Neural progenitor cell (in vitro differentiated cells): ENCODE data around the gene CRACR2A. TPM values are rescaled to one million over a fixed set of nuclear protein-coding genes. Genes with fewer than 3 reads are reported as not detected.

Experiments used
- DNase-seq: peaks from one replicate; pipeline ENCODE4 v3.0.0-alpha.2; 2016; ENCODE audit warnings: low spot score
- H2AFZ ChIP-seq: fragments of 200-600 bp; sonication (generic); replicated peaks from 2 replicates; pipeline ENCODE4 v1.6.1; 2016; ENCODE audit warnings: antibody characterized with exemption
- H3F3A ChIP-seq: fragments of 200-600 bp; sonication (generic); 2 replicates; pipeline ENCODE4 v1.6.1; 2016; ENCODE audit warnings: antibody characterized with exemption, low read depth
- H3K27ac ChIP-seq: fragments of 200-600 bp; sonication (generic); 2 replicates; pipeline ENCODE4 v1.5.1; 2016; ENCODE audit warnings: mild to moderate bottlenecking
- H3K27me3 ChIP-seq: fragments of 200-600 bp; sonication (generic); 2 replicates; pipeline ENCODE4 v1.6.1; 2016; ENCODE audit warnings: mild to moderate bottlenecking, moderate library complexity
- H3K36me3 ChIP-seq: fragments of 200-600 bp; sonication (generic); 2 replicates; pipeline ENCODE4 v1.5.1; 2016
- H3K4me1 ChIP-seq: fragments of 200-600 bp; sonication (generic); 2 replicates; pipeline ENCODE4 v1.6.1; 2016; ENCODE audit warnings: mixed run types
- H3K4me2 ChIP-seq: fragments of 200-600 bp; sonication (generic); 2 replicates; pipeline ENCODE4 v1.6.1; 2016
- H3K4me3 ChIP-seq: fragments of 200-600 bp; sonication (generic); 2 replicates; pipeline ENCODE4 v1.5.1; 2016
- H3K79me2 ChIP-seq: fragments of 200-600 bp; sonication (generic); 2 replicates; pipeline ENCODE4 v1.6.1; 2016; ENCODE audit warnings: low read depth
- H3K9ac ChIP-seq: fragments of 200-600 bp; sonication (generic); 2 replicates; pipeline ENCODE4 v1.6.1; 2016
- H3K9me3 ChIP-seq: fragments of 200-600 bp; sonication (generic); 2 replicates; pipeline ENCODE4 v1.5.1; 2016; ENCODE audit warnings: low read depth
- H4K20me1 ChIP-seq: fragments of 200-600 bp; sonication (generic); 2 replicates; pipeline ENCODE4 v1.6.1; 2016; ENCODE audit warnings: low read depth
- H3K27ac Mint-ChIP-seq: 3 replicates; pipeline ENCODE4 v1.8.0; 2021; ENCODE audit warnings: mixed read lengths
- H3K27me3 Mint-ChIP-seq: 2 replicates; pipeline ENCODE4 v1.8.0; 2022; ENCODE audit warnings: low read depth, mild to moderate bottlenecking, inconsistent platforms, moderate library complexity, mixed read lengths; ENCODE audit not compliant: insufficient read depth
- H3K36me3 Mint-ChIP-seq: 3 replicates; pipeline ENCODE4 v1.8.0; 2021; ENCODE audit warnings: mixed read lengths
- H3K4me1 Mint-ChIP-seq: 3 replicates; pipeline ENCODE4 v1.8.0; 2021; ENCODE audit warnings: mixed read lengths
- H3K4me3 Mint-ChIP-seq: 3 replicates; pipeline ENCODE4 v1.8.0; 2021; ENCODE audit warnings: mild to moderate bottlenecking, moderate library complexity, mixed read lengths
- H3K9me3 Mint-ChIP-seq: 3 replicates; pipeline ENCODE4 v1.8.0; 2020; ENCODE audit warnings: mixed read lengths
- EZH2 ChIP-seq: fragments of 200-600 bp; sonication (generic); IDR thresholded peaks from 2 replicates; pipeline ENCODE4 v1.6.1; 2017; ENCODE audit warnings: antibody characterized with exemption, mild to moderate bottlenecking, moderate library complexity
- EZH2phosphoT487 ChIP-seq: fragments of 200-600 bp; sonication (generic); IDR thresholded peaks from 2 replicates; pipeline ENCODE4 v1.6.1; 2017; ENCODE audit warnings: antibody characterized with exemption
- total RNA-seq: library from RNA; depleted of rRNA; stranded (reverse); fragments of >200 nt; gene quantifications from 2 replicates; pipeline ENCODE4 v1.2.3, GENCODE V29; 2015; ENCODE audit warnings: low replicate concordance
- TF ChIP-seq, protein P1 (sequence below): fragments of 200-600 bp; sonication (generic); IDR thresholded peaks from 2 replicates; pipeline ENCODE4 v1.5.1; 2017; ENCODE audit warnings: antibody characterized with exemption, mild to moderate bottlenecking

Gene CRACR2A
- total RNA-seq, 1 donor from 2014 or later, result 0.06 TPM

DNA sequence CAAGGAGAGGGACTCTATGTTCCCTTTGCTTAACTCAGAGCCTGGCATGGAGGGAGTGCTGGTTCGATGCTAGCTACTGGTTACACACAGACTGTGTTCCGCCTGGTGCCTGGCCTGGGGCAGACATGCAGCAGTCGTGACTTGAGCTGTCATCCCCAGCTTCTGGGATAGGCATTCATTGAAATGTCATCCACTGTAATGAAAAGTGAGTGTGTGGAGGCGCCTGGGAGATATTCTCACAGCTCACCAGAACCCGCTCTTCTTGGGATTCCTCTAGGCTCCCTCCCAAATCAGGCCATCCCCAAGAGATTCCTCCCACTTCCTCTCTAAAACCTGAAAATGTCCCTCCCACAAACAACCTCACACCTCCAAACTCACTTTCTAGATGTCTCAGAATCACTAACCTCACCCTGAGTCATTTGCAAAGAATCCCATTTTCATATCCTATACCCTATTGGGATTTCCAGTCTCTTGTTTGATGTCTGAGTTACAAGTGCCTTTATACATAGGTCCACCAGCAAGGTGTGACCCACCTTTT, 82.8 kb downstream of the CRACR2A start:
- no peak for DNase-seq
- H3K27ac ChIP-seq, result no peak overlapping the region
- no peaks in the 10 kb centered on the region for H3K9me3 ChIP-seq
- H3K4me3 Mint-ChIP-seq, result no peak overlapping the region
- H3K36me3 Mint-ChIP-seq, result no peaks in the 10 kb centered on the region
- no peaks in the 10 kb centered on the region for H3K4me1 ChIP-seq
- H3K36me3 ChIP-seq, result no peaks in the 10 kb centered on the region
- H3K4me2 ChIP-seq, result no peak overlapping the region
- no peak overlapping the region for H2AFZ ChIP-seq
- H3K9me3 Mint-ChIP-seq, result peaks cover 1% of the 10 kb centered on the region
- H3K27me3 Mint-ChIP-seq, result peaks cover 2% of the 10 kb centered on the region
- no peaks in the 10 kb centered on the region for H3F3A ChIP-seq
- H4K20me1 ChIP-seq, result no peaks in the 10 kb centered on the region
- no peak overlapping the region for H3K9ac ChIP-seq
- no peak for TF ChIP-seq EZH2
- no peak for TF ChIP-seq EZH2phosphoT487
- TF ChIP-seq, protein P1, sequence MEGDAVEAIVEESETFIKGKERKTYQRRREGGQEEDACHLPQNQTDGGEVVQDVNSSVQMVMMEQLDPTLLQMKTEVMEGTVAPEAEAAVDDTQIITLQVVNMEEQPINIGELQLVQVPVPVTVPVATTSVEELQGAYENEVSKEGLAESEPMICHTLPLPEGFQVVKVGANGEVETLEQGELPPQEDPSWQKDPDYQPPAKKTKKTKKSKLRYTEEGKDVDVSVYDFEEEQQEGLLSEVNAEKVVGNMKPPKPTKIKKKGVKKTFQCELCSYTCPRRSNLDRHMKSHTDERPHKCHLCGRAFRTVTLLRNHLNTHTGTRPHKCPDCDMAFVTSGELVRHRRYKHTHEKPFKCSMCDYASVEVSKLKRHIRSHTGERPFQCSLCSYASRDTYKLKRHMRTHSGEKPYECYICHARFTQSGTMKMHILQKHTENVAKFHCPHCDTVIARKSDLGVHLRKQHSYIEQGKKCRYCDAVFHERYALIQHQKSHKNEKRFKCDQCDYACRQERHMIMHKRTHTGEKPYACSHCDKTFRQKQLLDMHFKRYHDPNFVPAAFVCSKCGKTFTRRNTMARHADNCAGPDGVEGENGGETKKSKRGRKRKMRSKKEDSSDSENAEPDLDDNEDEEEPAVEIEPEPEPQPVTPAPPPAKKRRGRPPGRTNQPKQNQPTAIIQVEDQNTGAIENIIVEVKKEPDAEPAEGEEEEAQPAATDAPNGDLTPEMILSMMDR, result no peak
- H3K79me2 ChIP-seq, result no peaks in the 10 kb centered on the region
- H3K27ac Mint-ChIP-seq, result no peak overlapping the region
- no peak overlapping the region for H3K4me3 ChIP-seq
- no peaks in the 10 kb centered on the region for H3K27me3 ChIP-seq
- peaks cover 34% of the 10 kb centered on the region for H3K4me1 Mint-ChIP-seq

DNA sequence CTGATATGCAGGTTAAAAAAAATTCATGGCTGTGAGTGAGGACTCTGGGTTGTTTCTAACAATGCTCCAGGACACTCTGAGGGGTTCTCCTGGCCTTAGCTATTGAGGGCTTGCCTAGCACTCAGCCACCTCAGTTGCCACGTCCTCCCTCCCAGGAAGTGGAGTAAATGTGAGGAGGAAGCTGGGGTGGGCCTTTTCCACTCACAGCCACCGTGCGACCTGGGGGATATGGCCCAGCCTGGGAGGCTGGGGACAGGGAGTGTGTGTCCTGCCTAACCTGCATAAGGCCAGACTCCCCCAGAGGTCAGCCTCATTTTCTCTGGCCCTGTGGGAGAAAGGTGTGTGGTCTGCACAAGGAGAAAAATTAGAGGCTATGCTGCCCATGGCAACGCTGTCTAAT, 83.3 kb downstream of the CRACR2A start:
- no peak overlapping the region for H2AFZ ChIP-seq
- no peak overlapping the region for H3K4me2 ChIP-seq
- no peak overlapping the region for H3K4me3 ChIP-seq
- no peak overlapping the region for H3K27ac Mint-ChIP-seq
- no peak overlapping the region for H3K9ac ChIP-seq
- H3K27me3 ChIP-seq, result no peaks in the 10 kb centered on the region
- H3K4me1 ChIP-seq, result no peaks in the 10 kb centered on the region
- no peaks in the 10 kb centered on the region for H3K36me3 ChIP-seq
- H3K9me3 ChIP-seq, result no peaks in the 10 kb centered on the region
- H3K27me3 Mint-ChIP-seq, result peaks cover 2% of the 10 kb centered on the region
- peaks cover 1% of the 10 kb centered on the region for H3K9me3 Mint-ChIP-seq
- peaks cover 34% of the 10 kb centered on the region for H3K4me1 Mint-ChIP-seq
- H3K4me3 Mint-ChIP-seq, result no peak overlapping the region
- H4K20me1 ChIP-seq, result no peaks in the 10 kb centered on the region
- H3K79me2 ChIP-seq, result no peaks in the 10 kb centered on the region
- H3K27ac ChIP-seq, result no peak overlapping the region
- no peak for DNase-seq
- H3K36me3 Mint-ChIP-seq, result no peaks in the 10 kb centered on the region
- H3F3A ChIP-seq, result no peaks in the 10 kb centered on the region
- TF ChIP-seq EZH2phosphoT487 (no peak), EZH2 (no peak)
- TF ChIP-seq, protein P1, result no peak

DNA sequence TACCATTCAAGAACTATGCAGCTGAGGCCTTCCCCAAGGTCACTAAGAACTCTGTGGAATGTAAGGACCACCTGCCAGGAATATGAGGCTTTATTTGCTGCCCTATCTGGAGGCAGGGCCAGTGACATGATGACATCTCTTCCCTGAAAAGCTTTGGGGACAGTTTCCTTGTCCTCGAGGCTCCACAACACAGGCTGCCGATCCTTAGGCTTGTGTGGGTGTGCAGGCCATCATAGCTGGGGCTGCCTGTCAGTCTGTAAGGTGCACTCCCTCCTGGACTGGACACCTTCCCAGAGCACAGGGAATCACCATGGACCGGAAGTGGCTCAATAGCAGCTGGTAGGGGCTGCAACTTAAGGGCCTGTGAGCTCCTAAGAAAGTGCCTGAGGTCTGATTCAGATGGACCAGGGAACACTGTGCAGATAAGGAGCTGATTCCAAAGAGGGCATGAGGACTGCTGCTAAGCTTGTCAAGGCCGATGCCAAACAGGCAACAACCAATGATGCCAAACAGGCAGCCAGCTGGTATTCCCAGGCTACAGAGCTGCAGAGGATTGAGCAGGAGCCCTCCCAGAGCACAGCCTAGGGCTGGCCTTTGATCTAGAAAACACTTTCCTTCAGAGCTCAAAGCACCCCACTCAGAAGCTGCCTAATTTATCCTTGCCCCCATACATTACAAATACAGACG, 84.3 kb downstream of the CRACR2A start:
- Mint-ChIP-seq H3K4me3 (no peak overlapping the region), H3K9me3 (peaks cover 1% of the 10 kb centered on the region), H3K36me3 (no peaks in the 10 kb centered on the region), H3K4me1 (peaks cover 30% of the 10 kb centered on the region), H3K27ac (peak overlapping the region; percentile 47), H3K27me3 (no peaks in the 10 kb centered on the region)
- Histone ChIP-seq H3K27ac (no peak overlapping the region), H3K4me1 (no peaks in the 10 kb centered on the region), H3K9me3 (no peaks in the 10 kb centered on the region), H3K9ac (no peak overlapping the region), H3F3A (no peaks in the 10 kb centered on the region), H3K27me3 (no peaks in the 10 kb centered on the region), H3K4me2 (no peak overlapping the region), H3K4me3 (no peak overlapping the region), H3K36me3 (no peaks in the 10 kb centered on the region), H2AFZ (no peak overlapping the region), H4K20me1 (no peaks in the 10 kb centered on the region), H3K79me2 (no peaks in the 10 kb centered on the region)
- DNase-seq, result no peak
- TF ChIP-seq, protein P1, result no peak
- no peak for TF ChIP-seq EZH2phosphoT487
- TF ChIP-seq EZH2, result no peak
